Lower leg skin (tissue), 4 donors: ENCODE measurements around the gene RIPK1. TPM values are rescaled to one million over a fixed set of nuclear protein-coding genes. Genes with fewer than 3 reads are reported as not detected.
"Not testable (repeated sequence)": the region's sequence is repeated elsewhere in the genome, so short reads cannot be mapped to it uniquely, and the experiment has no call there.

ENCODE experiments used
- DNase-seq, 2 donors: peaks; one replicate each; pipeline ENCODE4 v3.0.0-alpha.2; 2019; ENCODE audit warnings: low spot score in 2 of 2
- H3K4me3 ChIP-seq: fragments of 200-600 bp; sonication (generic); 2 replicates; pipeline ENCODE4 v1.5.1; 2017; ENCODE audit warnings: mild to moderate bottlenecking, low read depth; ENCODE audit not compliant: poor library complexity, severe bottlenecking
- CTCF ChIP-seq, 3 donors: fragments of 450-650 bp; IDR thresholded peaks; one replicate each; pipeline ENCODE4 v1.5.1; 2016; ENCODE audit warnings: antibody characterized with exemption in 3 of 3, mild to moderate bottlenecking in 3 of 3, moderate library complexity in 2 of 3
- POLR2A ChIP-seq, 2 donors: fragments of 450-650 bp; IDR thresholded peaks; one replicate each; pipeline ENCODE4 v1.6.1; 2016 to 2017; ENCODE audit warnings: antibody characterized with exemption in 2 of 2, mild to moderate bottlenecking in 1 of 2, moderate library complexity in 1 of 2
- whole genome bisulfite sequencing, 2 donors: methylation state at CpG; one replicate each; pipeline ENCODE4 v1.1.5; 2018; 5-methylcytosine and 5-hydroxymethylcytosine counted together
- intact Hi-C: fragments of 100-400 bp; cut with DNase I; formaldehyde crosslinking; loops from one replicate; pipeline ENCODE4 v1.15.0; 2023; ENCODE audit warnings: low total_unique reads
- total RNA-seq, 4 donors: library from RNA; depleted of rRNA; stranded (reverse); fragments of >200 nt; gene quantifications; one replicate each; pipeline ENCODE4 v1.1.0, GENCODE V29; 2016

Gene RIPK1
- total RNA-seq, 4 donors from 2014 or later = 28.2 to 37.2 (median 29.5) TPM

DNA sequence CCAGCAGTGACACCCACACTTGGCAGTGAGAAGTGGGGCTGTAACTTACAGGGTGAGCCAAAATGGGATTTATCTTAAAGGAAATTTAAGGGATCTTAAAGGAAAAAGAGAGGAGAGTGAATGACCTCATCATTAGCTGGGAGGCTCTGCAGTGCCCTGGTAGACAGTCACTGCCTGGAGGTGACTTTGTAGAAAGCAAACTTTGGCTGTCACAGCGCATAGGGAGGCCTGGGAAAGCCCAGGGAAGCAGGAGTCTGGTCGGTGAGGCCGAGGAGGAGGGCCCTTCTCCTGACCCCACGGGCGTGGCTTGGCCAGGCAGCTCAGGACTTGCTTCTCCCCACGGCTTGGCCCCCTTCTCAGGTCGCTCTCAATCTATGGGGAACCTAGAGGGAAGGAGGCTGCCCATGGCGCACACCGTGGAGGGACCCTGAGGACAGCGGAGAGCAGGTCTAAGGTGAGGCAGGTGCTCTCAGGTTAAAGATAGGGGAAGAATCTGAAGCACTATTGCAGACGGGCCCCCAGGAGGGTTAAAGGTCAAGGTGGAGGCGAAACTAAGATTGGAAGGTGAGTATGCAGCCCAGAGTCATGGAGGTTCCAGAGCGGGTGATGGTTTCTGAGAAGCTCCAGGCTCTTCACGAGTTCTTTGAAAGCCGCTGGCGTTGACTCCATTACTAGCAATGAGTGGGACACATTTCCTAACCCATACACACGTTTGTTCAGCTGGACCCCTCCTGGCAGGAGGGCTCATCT is 15.6 kb upstream of the RIPK1 start:
- 76 to 77% methylated on average over 17 of the region's 17 CpGs for WGBS, 2 donors
- DNase-seq = no peak
- no peak overlapping the region for H3K4me3 ChIP-seq
- intact Hi-C loops = loop anchor here (10.0 kb wide), 1 partner anchor 208 kb away; the partner anchor contains the start of gene SERPINB1
- no peak for TF ChIP-seq POLR2A (IDR thresholded peaks at IDR 0.05)
- TF ChIP-seq CTCF (IDR thresholded peaks at IDR 0.05) = no peak

GRCh38 chr6:3053231-3053508 is 15.1 kb upstream of the RIPK1 start:
- DNase-seq = no peak
- 78 to 82% methylated on average over 11 of the region's 11 CpGs for WGBS, 2 donors
- TF ChIP-seq POLR2A (IDR thresholded peaks at IDR 0.05) (no peak), CTCF (IDR thresholded peaks at IDR 0.05) (no peak)
- H3K4me3 ChIP-seq = no peak overlapping the region
- intact Hi-C loops = loop anchor here (10.0 kb wide), 1 partner anchor 208 kb away; the partner anchor contains the start of gene SERPINB1

GRCh38 chr6:3054229-3055157 is 13.8 kb upstream of the RIPK1 start:
- H3K4me3 ChIP-seq = not testable (repeated sequence)
- intact Hi-C loops = loop anchor here (2.0 to 10.0 kb wide), 2 partner anchors 58 to 210 kb away; partner anchors contain the start of gene SERPINB1
- 20 to 23% methylated on average over 27 of the region's 27 CpGs for WGBS, 2 donors
- DNase-seq = peak in 1 of 2 donors; percentile 95

DNA sequence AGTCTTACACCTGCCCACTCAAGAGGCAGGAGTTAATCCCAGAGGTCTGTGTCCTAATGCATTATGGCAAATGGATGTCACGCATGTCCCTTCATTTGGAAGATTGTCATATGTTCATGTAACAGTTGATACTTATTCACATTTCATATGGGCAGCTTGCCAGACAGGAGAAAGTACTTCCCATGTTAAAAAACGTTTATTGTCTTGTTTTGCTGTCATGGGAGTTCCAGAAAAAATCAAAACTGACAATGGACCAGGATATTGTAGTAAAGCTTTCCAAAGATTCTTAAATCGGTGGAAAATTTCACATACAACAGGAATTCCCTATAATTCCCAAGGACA is 13.2 kb upstream of the RIPK1 start:
- 47 to 55% methylated on average over 3 of the region's 3 CpGs for WGBS, 2 donors
- intact Hi-C loops = loop anchor here (2.0 to 10.0 kb wide), 2 partner anchors 58 to 210 kb away; partner anchors contain the start of gene SERPINB1
- not testable (repeated sequence) for H3K4me3 ChIP-seq, DNase-seq

DNA sequence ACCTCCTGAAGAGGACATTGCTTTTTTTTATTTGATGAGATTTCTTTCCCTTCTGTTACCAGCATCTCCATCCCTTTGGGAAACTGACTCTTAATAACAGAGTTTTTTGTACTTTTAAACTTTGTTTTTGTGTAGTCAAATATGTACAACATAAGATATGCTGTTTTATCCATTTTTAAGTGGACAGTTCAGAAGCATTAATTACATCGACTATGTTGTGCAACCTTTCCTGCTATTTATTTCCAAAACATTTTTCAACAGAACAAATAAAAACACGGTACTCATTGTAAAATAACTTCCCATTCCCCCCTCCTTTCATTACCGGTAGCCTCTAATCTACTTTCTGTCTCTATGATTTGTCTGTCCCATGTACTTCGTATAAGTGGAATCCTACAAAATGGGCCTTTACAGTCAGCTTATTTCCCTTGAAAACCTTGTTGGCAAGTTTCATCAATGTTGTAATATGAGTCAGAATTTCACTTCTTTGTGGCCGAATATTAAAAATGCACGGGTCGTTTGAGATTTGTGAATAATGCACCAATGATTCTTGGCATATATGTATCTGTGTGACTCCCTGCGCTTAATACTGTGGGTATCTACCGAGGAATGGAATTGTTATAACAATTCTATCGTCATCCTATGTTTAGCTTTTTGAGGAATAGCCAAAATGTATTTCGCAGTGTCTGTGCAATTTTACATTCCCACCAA is 11.1 kb upstream of the RIPK1 start:
- H3K4me3 ChIP-seq = no peak overlapping the region
- intact Hi-C loops = loop anchor here (10.0 kb wide), 1 partner anchor 212 kb away; the partner anchor contains the start of gene SERPINB1
- TF ChIP-seq POLR2A (IDR thresholded peaks at IDR 0.05) (no peak), CTCF (IDR thresholded peaks at IDR 0.05) (no peak)
- no peak for DNase-seq
- WGBS, 2 donors = 85 to 86% methylated on average over 11 of the region's 11 CpGs

DNA sequence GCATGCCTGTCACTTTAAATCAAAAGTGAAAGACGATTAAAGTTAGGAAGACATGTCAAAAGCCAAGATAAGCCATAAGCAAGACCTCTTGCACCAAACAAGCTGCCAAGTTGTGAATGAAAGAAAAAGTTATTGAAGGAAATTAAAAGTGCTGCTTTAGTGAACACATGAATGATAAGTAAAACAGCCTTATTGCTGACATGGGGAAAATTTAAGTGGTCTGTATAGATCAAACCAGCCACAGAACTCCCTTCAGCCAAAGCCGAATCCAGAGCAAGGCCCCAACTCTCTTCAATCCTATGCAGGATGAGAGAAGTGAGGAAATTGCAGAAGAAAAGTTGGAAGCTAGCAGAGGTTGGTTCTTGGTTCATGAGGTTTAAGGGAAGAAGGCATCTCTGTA is 9.3 kb upstream of the RIPK1 start:
- intact Hi-C loops = loop anchor here (10.0 kb wide), 1 partner anchor 214 kb away; the partner anchor contains the start of gene SERPINB1
- TF ChIP-seq CTCF (IDR thresholded peaks at IDR 0.05) (no peak), POLR2A (IDR thresholded peaks at IDR 0.05) (no peak)
- H3K4me3 ChIP-seq = no peak overlapping the region
- no peak for DNase-seq
- 75 to 80% methylated on average over 2 of the region's 2 CpGs for WGBS, 2 donors

DNA sequence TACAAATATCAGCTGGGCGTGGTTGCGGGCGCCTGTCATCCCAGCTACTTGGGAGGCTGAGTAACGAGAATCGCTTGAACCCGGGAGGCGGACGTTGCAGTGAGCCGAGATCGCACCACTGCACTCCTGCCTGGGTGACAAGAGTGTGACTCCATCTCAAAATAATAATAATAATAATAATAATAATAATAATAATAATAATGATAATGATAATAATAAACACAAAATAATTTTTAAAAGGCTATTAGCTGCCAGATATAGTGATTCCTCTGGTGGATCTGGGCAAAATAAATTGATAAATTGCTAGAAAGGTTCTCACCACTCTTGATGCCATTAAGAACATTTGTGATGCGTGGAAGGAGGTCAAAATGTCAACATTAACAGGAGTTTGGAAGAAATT is 8.2 kb upstream of the RIPK1 start:
- intact Hi-C loops, H3K4me3 ChIP-seq, DNase-seq: not testable (repeated sequence)
- 95 to 96% methylated on average over 11 of the region's 11 CpGs for WGBS, 2 donors
